Spinal cord (tissue), 10 donors: ENCODE data around the gene ALOX5. TPM values are rescaled to one million over a fixed set of nuclear protein-coding genes. Genes with fewer than 3 reads are reported as not detected.
"Not testable (repeated sequence)": the region's sequence is repeated elsewhere in the genome, so short reads cannot be mapped to it uniquely, and the experiment has no call there.

Source experiments
- DNase-seq, 6 donors: peaks; one replicate each; pipeline versions ENCODE4 v3.0.0 to v3.0.0-alpha.2; 2013 to 2015; ENCODE audit warnings: low spot score in 6 of 6, low read depth in 4 of 6
- H3K27ac ChIP-seq: one replicate; pipeline ENCODE4 v1.5.1; 2013; ENCODE audit warnings: low read depth, low read length, control low read depth
- H3K27me3 ChIP-seq: one replicate; pipeline ENCODE4 v1.6.1; 2013; ENCODE audit warnings: low read length; ENCODE audit not compliant: control insufficient read depth, insufficient read depth
- H3K36me3 ChIP-seq: one replicate; pipeline ENCODE4 v1.6.1; 2013; ENCODE audit warnings: low read length; ENCODE audit not compliant: control insufficient read depth, insufficient read depth
- H3K4me1 ChIP-seq: one replicate; pipeline ENCODE4 v1.6.1; 2013; ENCODE audit warnings: low read length; ENCODE audit not compliant: control insufficient read depth, insufficient read depth
- H3K4me3 ChIP-seq: one replicate; pipeline ENCODE4 v1.5.1; 2013; ENCODE audit warnings: low read depth, low read length, control low read depth
- H3K9me3 ChIP-seq: one replicate; pipeline ENCODE4 v1.6.1; 2013; ENCODE audit warnings: low read length; ENCODE audit not compliant: control insufficient read depth, insufficient read depth
- WGBS: methylation state at CpG from one replicate; pipeline ENCODE4 v1.1.5; 2013; ENCODE audit warnings: missing lambda C conversion rate; ENCODE audit not compliant: insufficient coverage; 5-methylcytosine and 5-hydroxymethylcytosine counted together
- polyA plus RNA-seq, 2 donors: library from polyadenylated mRNA; unstranded; fragments of 120-200 nt; gene quantifications; one replicate each; pipeline ENCODE4 v1.2.1, GENCODE V29; 2013; ENCODE audit not compliant: insufficient read length in 2 of 2
- total RNA-seq, 2 donors: library from RNA; depleted of rRNA in 1 of 2; stranded (reverse); fragments of 120-200 nt in 1 of 2; fragments of >200 nt in 1 of 2; gene quantifications; one replicate each; pipeline versions ENCODE4 v1.2.3 to v1.2.4, GENCODE V29; 2013 to 2014
- donor health status: healthy.

The ALOX5 gene
- total and polyA plus RNA-seq, 4 donors, result 2.1 to 9.3 (median 4.2) TPM

DNA sequence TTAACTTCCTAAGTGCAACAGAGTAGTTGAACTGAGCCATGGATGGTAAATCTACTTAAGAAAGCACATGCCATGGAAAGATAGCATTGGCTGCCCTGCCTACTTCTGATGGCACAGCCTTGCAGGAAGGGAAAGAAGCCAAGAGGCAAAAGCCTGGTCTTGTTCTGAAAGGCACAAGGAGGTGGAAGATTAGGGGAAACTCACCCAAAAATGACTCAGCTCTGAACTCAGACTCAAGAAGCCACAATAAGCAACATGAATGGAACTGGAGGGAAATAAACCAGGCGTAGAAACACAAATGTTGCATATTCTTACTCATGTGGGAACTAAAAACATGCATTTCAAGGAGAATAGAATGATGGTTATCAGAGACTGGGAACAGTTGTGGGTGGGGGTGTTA lies 20.8 kb upstream of the ALOX5 start:
- Histone ChIP-seq H3K4me3 (no peak overlapping the region), H3K9me3 (no peaks in the 10 kb centered on the region), H3K27me3 (no peaks in the 10 kb centered on the region), H3K36me3 (no peaks in the 10 kb centered on the region), H3K27ac (no peak overlapping the region), H3K4me1 (no peaks in the 10 kb centered on the region)
- WGBS, result no CpG with 5 or more reads among the region's 1 CpG
- DNase-seq, result no peak

DNA sequence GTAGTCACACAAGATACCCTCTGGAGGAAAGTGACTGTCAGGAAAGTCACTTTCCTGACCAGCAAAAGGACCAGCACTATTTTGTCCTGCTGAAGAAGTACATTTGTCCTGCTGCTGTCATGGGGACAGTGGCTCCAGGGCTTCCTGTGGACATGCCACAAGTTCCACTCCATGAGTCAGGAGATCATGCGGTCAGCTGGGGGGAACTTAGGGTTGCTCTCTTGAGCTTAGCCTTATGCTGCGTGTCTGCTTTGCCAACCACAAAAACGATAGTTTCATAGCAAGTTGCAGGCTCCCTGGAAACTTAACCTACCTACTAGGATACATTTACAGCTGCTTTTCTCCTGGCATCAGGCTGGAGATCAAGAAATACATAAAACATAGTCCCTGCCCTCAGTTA lies 19.8 kb upstream of the ALOX5 start:
- Histone ChIP-seq H3K9me3 (no peaks in the 10 kb centered on the region), H3K4me1 (no peaks in the 10 kb centered on the region), H3K4me3 (no peak overlapping the region), H3K27me3 (no peaks in the 10 kb centered on the region), H3K36me3 (no peaks in the 10 kb centered on the region), H3K27ac (no peak overlapping the region)
- peak in 1 of 6 donors; percentile 6 for DNase-seq
- 88% methylated on average over 1 of the region's 3 CpGs for WGBS

DNA sequence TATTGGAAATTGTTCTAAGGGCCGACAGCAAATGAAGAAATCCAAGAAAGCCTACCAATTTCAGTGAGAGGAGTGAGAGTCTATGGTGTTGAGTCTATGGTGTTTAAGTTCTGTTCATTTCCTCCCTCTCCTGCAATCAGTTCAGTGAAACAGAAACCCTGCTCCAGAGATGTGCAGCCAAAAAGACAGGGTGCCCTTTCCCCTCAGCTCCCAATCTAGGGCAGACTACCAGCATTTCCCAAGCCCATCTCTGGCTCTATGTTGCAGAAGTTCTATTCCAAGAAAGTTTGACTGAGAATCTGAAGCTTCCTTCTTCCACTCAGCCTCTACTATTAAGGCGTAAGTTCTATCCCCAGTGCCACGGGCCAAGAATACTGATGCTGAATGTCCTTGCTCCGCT lies 18.5 kb upstream of the ALOX5 start:
- no peaks in the 10 kb centered on the region for H3K27me3 ChIP-seq
- no CpG with 5 or more reads among the region's 4 CpGs for WGBS
- H3K36me3 ChIP-seq, result no peaks in the 10 kb centered on the region
- H3K4me1 ChIP-seq, result no peaks in the 10 kb centered on the region
- no peak for DNase-seq
- no peak overlapping the region for H3K4me3 ChIP-seq
- no peaks in the 10 kb centered on the region for H3K9me3 ChIP-seq
- H3K27ac ChIP-seq, result no peak overlapping the region

DNA sequence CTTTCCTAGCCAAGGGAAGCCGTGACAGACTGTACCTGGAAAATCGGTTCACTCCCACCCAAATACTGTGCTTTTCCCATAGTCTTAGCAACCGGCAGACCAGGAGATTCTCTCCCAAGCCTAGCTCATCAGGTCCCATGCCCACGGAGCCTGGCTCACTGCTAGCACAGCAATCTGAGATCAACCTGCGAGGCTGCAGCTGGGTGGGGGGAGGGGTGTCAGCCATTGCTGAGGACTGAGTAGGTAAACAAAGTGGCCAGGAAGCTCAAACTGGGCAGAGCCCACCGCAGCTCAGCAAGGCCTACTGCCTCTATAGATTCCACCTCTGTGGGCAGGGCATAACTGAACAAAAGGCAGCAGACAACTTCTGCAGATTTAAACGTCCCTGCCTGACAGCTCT lies 15.1 kb upstream of the ALOX5 start:
- 66% methylated on average over 6 of the region's 7 CpGs for WGBS
- H3K27me3 ChIP-seq, H3K9me3 ChIP-seq, DNase-seq, H3K27ac ChIP-seq, H3K36me3 ChIP-seq, H3K4me1 ChIP-seq, H3K4me3 ChIP-seq: not testable (repeated sequence)

DNA sequence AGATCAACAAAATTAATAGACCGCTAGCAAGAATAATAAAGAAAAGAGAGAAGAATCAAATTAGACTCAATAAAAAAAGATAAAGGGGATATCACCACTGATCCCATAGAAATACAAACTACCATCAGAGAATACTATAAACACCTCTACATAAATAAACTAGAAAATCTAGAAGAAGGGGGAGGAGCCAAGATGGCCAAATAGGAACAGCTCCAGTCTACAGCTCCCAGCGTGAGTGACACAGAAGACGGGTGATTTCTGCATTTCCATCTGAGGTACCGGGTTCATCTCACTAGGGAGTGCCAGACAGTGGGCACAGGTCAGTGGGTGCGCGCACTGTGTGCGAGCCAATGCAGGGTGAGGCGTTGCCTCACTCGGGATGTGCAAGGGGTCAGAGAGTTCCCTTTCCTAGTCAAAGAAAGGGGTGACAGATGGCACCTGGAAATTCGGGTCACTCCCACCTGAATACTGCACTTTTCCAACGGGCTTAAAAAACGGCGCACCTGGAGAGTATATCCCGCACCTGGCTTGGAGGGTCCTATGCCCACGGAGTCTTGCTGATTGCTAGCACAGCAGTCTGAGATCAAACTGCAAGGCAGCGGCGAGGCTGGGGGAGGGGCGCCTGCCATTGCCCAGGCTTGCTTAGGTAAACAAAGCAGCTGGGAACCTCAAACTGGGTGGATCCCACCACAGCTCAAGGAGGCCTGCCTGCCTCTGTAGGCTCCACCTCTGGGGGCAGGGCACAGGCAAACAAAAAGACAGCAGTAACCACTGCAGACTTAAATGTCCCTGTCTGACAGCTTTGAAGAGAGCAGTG lies 11.8 kb upstream of the ALOX5 start:
- H3K27ac ChIP-seq, H3K9me3 ChIP-seq, H3K36me3 ChIP-seq, H3K4me3 ChIP-seq, DNase-seq, H3K27me3 ChIP-seq, H3K4me1 ChIP-seq: not testable (repeated sequence)
- 52% methylated on average over 14 of the region's 18 CpGs for WGBS

DNA sequence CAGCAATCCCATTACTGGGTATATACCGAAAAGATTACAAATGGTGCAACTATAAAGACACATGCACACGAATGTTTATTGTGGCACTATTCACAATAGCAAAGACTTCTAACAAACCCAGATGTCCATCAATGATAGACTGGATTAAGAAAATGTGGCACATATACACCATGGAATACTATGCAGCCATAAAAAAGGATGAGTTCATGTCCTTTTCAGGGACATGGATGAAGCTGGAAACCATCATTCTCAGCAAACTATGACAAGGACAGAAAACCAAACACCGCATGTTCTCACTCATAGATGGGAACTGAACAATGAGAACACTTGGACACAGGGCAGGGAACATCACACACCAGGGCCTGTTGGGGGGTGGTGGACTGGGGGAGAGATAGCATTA lies 6.4 kb upstream of the ALOX5 start:
- not testable (repeated sequence) for H3K4me1 ChIP-seq, H3K27ac ChIP-seq
- WGBS, result no CpG with 5 or more reads among the region's 3 CpGs

DNA sequence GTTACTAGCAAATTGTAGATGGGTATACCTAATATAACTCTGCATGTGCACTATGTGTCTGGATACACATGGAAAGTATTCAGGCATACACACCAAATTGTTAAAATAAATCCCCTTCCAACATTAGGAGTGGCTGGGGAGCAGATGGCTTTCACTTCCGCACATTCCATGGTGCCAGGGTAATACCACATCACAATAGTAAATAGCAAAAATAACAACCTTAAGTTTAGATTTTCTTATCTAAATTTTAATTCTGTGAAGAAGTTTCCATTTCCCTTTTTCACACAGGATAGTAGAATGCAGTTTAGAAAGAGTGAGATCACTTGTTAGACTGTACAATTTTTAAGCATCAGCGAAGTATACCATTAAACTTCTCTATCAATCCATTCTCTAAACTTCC lies 5.8 kb upstream of the ALOX5 start:
- WGBS, result no CpG with 5 or more reads among the region's 2 CpGs
- Histone ChIP-seq H3K9me3 (no peaks in the 10 kb centered on the region), H3K4me1 (peaks cover 3% of the 10 kb centered on the region), H3K27ac (no peak overlapping the region), H3K36me3 (no peaks in the 10 kb centered on the region), H3K4me3 (no peak overlapping the region), H3K27me3 (peaks cover 12% of the 10 kb centered on the region)
- no peak for DNase-seq

More for the DNA sequence above, 6.4 kb upstream of the ALOX5 start:
- H3K9me3 ChIP-seq, H3K36me3 ChIP-seq, DNase-seq, H3K4me3 ChIP-seq, H3K27me3 ChIP-seq: not testable (repeated sequence)

DNA sequence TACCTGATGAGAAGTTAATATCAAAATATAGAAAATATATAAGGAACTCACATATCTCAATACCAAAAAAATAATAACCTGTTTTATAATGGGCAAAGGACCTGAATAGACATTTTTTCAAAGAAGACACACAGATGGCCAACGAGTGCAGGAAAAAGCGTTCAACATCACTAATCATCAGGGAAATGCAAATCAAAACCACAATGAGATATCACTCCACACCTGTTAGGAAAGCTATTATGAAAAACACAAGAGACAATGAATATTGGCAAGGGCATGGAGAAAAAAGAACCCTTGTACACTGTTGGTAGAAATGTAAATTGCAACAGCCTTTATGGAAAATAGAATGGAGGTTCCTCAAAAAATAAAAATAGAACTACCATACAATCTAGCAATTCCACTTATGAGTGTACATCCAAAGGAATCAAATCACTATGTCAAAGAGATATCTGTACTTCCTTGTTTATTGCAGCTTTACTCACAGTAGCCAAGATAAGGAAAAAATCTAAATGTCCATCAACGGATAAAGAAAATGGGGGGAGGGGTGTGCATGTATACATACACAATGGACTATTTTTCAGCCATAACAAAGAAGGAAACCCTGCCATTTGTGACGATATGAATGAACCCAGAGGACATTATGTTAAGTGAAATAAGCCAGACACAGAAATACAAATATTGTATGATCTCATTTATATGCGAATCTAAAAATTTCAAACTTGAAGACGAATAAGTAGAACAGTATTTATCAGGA lies 3.6 kb upstream of the ALOX5 start:
- peaks cover 33% of the 10 kb centered on the region for H3K27me3 ChIP-seq

DNA sequence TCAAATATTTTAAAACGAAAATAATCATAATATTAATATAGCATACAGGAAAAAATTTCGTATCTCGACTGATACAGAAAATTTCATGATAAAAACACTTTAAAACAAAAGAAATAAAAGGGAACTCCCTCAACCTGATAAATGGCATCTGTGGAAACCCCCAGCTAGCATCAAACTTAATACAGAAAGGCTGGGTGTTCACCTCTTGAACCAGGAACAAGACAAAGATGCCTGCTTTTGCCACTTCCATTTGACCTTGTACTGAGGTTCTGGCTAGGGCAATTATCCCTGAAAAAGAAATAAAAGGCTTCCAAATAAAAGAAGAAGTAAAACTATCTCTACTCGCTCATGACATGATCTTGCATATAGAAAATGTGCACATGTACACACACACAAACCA lies 2.5 kb upstream of the ALOX5 start:
- no peak overlapping the region for H3K4me3 ChIP-seq
- no CpG with 5 or more reads among the region's 4 CpGs for WGBS
- no peak overlapping the region for H3K27ac ChIP-seq
- no peak for DNase-seq
- H3K27me3 ChIP-seq, result peaks cover 43% of the 10 kb centered on the region
- H3K4me1 ChIP-seq, result peaks cover 19% of the 10 kb centered on the region
- H3K36me3 ChIP-seq, result no peaks in the 10 kb centered on the region
- H3K9me3 ChIP-seq, result no peaks in the 10 kb centered on the region

More for the DNA sequence above, 3.6 kb upstream of the ALOX5 start:
- Histone ChIP-seq H3K9me3 (no peaks in the 10 kb centered on the region), H3K27ac (no peak overlapping the region), H3K4me3 (no peak overlapping the region), H3K4me1 (peaks cover 19% of the 10 kb centered on the region), H3K36me3 (no peaks in the 10 kb centered on the region)
- no peak for DNase-seq
- WGBS, result 88% methylated on average over 2 of the region's 6 CpGs
